UCSD-AML1 (cell line): ENCODE measurements around the gene PNLIP.

Source experiments
- DNase-seq: peaks from one replicate; lab custom pipeline; 2025; ENCODE audit not compliant: unreplicated experiment; lab: John Stamatoyannopoulos, UW

Gene PNLIP

DNA sequence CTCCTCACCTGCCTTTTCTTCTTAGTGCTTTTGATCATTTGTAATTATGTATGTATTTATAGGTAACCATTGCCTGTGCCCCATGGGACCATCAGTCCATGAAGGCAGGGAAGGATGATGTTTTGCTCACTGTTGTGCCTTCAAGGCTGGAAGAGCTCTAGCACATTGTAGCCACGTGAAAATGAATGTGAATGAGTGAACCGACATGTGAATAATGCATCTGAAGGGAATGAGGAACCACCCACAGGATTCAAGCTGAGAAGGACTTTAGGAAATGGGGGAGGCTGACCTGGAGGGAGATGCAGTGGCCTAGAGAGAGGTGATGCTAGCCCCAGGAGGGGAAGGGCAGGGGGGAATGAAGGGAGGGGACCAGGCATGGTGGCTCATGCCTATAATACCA, 69.1 kb downstream of the PNLIP start:
- DNase-seq = no peak

DNA sequence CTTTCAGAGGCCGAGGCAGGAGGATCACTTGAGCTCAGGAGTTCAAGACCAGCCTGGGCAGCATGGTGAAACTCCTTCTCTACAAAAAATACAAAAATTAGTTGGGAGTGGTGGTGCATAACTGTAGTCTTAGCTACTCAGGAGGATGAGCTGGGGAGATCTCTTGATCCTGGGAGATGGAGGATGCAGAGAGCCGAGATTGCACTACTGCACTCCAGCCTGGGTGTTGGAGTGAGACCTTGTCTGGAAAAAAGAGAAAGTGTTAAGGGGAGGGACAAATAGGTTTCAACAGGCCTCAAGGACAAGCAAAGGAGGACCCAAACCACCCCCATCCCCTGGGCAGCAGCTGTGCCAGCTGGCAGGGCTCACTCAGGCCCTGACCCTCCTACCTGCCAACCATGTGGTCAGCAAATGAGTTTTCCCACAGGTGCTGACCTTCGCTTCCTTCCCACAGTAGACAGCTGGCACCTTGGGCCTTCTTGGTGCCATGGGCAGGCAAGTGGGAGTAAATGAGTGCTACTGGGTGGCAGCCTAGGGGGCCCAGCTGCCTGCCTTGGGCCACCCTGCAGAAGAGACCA, 69.6 kb downstream of the PNLIP start:
- no peak for DNase-seq
